PFSK-1 (cell line): Measurements from ENCODE around the gene APPL2.

ENCODE experiments used
- FOXP2 ChIP-seq: optimal IDR thresholded peaks from 2 replicates; pipeline ENCODE3; 2011; ENCODE audit warnings: borderline replicate concordance, control low read depth, inconsistent platforms; ENCODE audit not compliant: insufficient read depth; ENCODE audit errors: extremely low read length, extremely low read depth
- POLR2AphosphoS5 ChIP-seq: IDR thresholded peaks from 2 replicates; pipeline ENCODE4 v1.6.1; 2012; ENCODE audit warnings: low read depth, mild to moderate bottlenecking, control low read depth, low read length, moderate library complexity
- REST ChIP-seq, 2 experiments: IDR thresholded peaks; 2 replicates each; pipeline versions ENCODE4 v1.6.1 to v1.8.0; 2011 to 2012; ENCODE audit warnings: low read depth in 2 of 2, low read length in 2 of 2, control low read depth in 1 of 2, inconsistent platforms in 1 of 2, mild to moderate bottlenecking in 1 of 2, moderate library complexity in 1 of 2; ENCODE audit not compliant: insufficient read depth in 1 of 2
- TAF1 ChIP-seq: IDR thresholded peaks from 2 replicates; pipeline ENCODE4 v1.6.1; 2012; ENCODE audit warnings: low read length, control low read depth, borderline replicate concordance; ENCODE audit not compliant: insufficient read depth

DNA sequence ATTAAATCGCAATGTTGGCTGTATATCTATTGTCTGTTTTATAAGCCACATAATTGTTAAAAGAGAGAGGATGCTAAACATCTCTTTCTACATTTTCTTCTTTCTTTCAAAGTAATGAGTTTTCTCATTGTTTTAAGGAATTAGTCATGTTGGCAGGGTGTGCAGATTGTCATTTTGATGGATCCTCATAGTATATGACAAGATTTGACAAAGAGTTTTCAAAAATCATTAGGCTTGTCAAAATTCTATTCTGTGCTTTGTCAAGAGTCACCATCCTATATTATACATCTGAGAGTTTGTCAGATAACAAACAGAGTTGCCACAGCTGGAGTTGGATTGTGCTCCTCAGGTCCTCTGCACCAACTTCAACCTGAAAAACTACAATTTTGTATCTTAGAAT lies 35.4 kb upstream of the APPL2 start:
- TF ChIP-seq POLR2AphosphoS5: no peak
- no peak for TF ChIP-seq FOXP2
- TF ChIP-seq TAF1: no peak
- no peak for TF ChIP-seq REST (IDR thresholded peaks at IDR 0.05; ENCODE audit: insufficient read depth in 1 of 2, low read depth in 2 of 2, low read length in 2 of 2)
